Body of pancreas (tissue), 4 donors: ENCODE results near the gene TBC1D14.

Experiments used
- POLR2A ChIP-seq, 3 donors: fragments of 450-650 bp; IDR thresholded peaks; one replicate each; pipeline ENCODE4 v1.6.1; 2016; ENCODE audit warnings: antibody characterized with exemption in 3 of 3, mild to moderate bottlenecking in 2 of 3
- TF ChIP-seq, protein P1 (sequence below), 7 experiments: fragments of 450-650 bp in 4 of 7; fragments of 200-600 bp in 3 of 7; sonication (generic) in 3 of 7; IDR thresholded peaks; one replicate each; pipeline ENCODE4 v1.5.1; 2016 to 2019; ENCODE audit warnings: antibody characterized with exemption in 7 of 7

DNA sequence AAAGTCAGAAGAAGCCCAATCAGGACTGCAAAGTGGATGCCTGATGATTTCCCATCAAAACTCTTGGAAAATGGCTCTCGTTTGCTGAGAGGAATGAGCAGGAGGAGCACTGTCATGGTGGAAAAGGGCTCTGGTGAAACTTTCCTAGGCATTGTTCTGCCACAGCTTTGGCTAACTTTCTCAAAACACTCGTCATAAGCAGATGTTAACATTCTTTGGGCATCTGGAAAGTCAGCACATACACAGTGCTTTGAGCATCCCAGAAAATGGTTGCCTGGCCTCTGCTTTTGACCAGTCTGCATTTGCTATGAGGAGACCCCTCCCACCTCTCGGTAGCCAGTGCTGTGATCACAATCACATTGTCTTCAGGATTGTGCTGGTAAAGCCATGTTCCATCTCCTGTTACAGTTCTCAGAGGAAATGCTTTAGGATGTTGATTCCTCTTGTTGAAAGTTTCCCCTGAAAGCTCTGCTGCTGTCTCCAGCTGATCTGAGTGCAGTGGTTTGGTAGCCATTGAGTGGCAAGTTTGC lies 25.2 kb upstream of the TBC1D14 start:
- TF ChIP-seq, protein P1, sequence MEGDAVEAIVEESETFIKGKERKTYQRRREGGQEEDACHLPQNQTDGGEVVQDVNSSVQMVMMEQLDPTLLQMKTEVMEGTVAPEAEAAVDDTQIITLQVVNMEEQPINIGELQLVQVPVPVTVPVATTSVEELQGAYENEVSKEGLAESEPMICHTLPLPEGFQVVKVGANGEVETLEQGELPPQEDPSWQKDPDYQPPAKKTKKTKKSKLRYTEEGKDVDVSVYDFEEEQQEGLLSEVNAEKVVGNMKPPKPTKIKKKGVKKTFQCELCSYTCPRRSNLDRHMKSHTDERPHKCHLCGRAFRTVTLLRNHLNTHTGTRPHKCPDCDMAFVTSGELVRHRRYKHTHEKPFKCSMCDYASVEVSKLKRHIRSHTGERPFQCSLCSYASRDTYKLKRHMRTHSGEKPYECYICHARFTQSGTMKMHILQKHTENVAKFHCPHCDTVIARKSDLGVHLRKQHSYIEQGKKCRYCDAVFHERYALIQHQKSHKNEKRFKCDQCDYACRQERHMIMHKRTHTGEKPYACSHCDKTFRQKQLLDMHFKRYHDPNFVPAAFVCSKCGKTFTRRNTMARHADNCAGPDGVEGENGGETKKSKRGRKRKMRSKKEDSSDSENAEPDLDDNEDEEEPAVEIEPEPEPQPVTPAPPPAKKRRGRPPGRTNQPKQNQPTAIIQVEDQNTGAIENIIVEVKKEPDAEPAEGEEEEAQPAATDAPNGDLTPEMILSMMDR (IDR thresholded peaks at IDR 0.05), result no peak
- TF ChIP-seq POLR2A (IDR thresholded peaks at IDR 0.05), result no peak
